Measurements from ENCODE around the gene MSANTD2.

- TF ChIP-seq CTCF (IDR thresholded peaks at IDR 0.05) (no peak), POLR2A (IDR thresholded peaks at IDR 0.05) (no peak)
These were observed 78.0 kb downstream of the MSANTD2 start for GRCh38 chr11:124722176-124722575.

Measured in esophagus squamous epithelium (tissue), 4 donors.